Measurements from ENCODE around the gene KRT74.

KRT74 gene

DNA sequence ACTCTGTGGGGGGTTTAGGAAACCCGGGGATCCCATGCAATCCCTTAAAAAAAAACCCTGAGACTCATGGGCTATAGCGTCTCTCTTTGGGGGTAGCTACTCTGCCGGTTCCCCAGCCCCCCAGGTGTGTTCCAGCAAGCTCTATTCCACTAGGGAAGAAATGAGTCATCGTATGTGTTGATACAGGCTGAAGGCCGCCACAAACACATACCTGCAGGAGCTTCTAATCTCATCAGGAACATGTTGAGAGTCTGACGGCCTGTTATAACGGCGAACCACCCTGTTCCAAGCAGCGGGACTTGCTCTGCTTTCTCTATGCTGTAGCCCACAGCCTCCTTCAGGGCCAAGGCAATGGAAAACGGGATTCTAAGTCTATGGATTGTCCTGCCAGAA is 52.5 kb downstream of the KRT74 start:
- DNase-seq (ENCODE audit: low read depth, low spot score): peak; percentile 17

DNA sequence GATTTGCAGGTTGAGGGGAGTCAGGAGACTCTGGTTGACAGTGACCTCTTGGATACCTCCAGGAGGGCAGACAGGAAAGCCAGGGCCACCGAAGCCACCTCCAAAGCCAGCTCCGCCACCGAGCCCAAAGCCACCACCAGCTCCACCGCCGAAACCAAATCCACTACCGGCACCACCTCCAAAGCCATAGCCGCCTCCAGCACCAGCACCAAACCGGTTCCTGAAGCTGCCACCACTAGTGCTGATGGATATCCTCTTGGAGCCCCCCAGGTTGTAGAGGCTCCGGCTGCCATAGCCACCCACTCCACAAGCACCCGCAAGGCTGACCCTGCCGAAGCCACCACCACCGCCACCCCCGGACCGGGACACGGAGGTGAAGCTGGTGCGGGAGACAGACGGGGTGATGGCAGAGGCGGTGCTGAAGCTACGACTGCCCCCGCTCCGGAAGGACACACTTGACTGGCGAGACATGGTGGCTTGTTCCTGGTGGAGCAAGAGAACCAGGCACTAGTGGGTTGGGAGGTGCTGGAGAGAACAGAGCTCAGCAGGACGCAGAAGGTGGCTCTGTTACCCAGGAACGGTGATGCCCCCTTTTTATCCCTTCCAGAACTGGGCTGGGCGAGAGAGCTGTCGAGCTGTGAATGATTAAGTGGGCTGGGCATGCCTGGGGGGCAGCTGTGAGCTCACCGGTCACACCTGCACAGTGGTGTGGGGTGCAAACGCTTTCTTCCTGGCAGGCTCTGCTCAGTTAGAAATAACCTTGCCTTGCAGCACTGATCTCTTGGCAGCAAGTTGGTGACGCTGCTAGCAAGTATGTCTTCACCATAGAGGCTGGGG is 53.6 kb downstream of the KRT74 start, which contains the start of gene KRT5:
KRT5 (minus strand) TSS at position 569 of the 837 bp plus-strand sequence; CDS start at position 471, 98 bp downstream.
- DNase-seq (ENCODE audit: low read depth, low spot score): no peak

DNA sequence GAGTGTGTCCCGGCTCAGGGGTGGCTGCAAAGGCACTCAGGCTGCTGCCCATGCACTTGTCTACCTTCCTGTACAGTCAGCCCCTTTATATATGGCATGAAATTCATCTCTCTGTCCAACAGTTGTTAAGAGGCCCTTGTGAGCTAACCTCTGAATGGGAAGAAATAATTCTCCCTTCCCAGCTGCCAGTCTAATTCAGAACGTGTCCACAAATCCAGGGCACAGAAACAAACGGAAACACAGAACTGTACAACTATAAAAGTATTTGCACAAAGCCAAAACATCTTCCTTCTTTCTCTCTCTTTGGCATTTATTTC is 54.3 kb downstream of the KRT74 start:
- no peak for DNase-seq (ENCODE audit: low read depth, low spot score)

DNA sequence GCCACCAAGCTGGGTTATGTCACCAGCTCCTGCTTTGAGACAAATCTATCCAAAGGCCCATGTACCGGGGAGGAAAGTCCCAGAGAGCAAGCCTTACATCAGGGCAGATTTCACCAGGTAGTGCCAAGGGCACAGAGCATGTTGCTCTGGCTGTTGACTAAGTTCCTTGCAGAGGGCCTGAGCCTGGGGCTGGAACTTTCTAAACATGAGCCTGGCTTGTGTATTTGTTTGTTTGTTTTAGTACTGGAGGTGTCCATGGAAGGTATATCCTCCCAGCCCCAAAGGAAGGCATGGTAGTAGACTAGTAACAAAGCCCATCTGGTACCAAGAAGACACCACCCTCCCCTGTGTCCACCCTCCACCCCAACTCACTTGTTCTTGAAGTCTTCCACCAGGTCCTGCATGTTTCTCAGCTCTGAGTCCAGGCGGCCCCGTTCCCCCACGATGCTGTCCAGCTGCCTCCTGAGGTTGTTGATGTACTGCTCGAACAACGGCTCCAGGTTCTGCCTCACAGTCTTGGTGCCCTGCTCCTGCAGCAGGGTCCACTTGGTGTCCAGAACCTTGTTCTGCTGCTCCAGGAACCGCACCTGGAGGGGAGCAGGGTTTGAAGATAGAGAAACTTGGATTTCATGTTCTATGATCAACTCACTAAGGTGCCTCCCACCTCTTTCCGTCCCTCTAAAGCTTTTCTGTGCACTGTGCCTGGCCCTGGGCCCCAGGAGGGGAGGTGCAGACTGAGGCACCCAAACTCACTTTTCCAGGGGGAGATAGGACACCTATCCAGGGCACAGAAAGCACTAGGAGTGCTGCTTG is 54.9 kb downstream of the KRT74 start:
- no peak for DNase-seq (ENCODE audit: low read depth, low spot score)

DNA sequence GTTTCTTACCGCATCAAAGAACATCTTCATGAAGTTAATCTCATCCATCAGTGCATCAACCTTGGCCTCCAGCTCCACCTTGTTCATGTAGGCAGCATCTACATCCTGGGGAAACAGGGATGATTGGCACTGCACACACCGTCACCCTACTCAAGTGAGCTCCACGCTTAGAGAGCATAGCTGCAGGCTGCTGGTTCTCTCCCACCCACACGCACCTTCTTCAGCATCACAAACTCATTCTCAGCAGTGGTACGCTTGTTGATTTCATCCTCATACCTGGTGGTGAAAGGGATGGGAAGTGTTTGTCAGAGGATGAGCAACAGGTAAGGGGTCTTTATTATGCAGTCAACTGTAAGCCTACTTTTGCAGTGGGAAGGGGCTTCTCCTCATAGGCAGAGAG is 55.8 kb downstream of the KRT74 start:
- no peak for DNase-seq (ENCODE audit: low read depth, low spot score)

DNA sequence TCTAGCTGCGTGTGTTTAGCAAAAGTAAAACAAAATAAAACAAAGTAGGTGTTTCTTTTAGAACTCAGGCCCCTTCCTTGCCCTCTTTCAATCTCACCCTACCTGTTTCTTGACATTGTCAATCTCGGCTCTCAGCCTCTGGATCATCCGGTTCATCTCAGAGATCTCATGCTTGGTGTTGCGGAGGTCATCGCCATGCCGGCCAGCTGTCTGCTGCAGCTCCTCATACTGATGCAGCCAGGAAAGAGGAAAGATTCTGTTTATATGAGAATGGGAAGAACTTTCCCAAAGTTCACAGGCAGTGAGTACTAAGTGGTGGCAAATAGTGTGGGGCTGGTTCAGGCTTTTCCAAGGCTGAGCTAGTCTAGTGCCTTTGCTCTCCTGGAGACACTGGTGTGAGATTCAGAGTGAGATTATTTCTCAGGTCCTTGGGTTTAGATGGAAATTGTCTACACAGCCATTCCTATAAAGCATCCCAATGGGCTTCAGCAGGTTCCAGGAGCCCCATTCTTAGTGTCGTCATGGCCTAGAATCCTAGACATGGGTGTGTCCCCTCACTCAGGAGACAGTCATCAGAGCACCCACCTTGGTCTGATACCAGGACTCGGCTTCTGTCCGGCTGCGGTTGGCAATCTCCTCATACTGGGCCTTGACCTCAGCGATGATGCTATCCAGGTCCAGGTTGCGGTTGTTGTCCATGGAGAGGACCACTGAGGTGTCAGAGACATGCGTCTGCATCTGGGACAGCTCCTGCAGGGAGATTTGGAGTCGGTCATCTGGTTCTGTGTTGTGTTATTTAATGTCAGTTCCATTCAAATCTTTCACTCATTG is 56.4 kb downstream of the KRT74 start:
- no peak for DNase-seq (ENCODE audit: low read depth, low spot score)

DNA sequence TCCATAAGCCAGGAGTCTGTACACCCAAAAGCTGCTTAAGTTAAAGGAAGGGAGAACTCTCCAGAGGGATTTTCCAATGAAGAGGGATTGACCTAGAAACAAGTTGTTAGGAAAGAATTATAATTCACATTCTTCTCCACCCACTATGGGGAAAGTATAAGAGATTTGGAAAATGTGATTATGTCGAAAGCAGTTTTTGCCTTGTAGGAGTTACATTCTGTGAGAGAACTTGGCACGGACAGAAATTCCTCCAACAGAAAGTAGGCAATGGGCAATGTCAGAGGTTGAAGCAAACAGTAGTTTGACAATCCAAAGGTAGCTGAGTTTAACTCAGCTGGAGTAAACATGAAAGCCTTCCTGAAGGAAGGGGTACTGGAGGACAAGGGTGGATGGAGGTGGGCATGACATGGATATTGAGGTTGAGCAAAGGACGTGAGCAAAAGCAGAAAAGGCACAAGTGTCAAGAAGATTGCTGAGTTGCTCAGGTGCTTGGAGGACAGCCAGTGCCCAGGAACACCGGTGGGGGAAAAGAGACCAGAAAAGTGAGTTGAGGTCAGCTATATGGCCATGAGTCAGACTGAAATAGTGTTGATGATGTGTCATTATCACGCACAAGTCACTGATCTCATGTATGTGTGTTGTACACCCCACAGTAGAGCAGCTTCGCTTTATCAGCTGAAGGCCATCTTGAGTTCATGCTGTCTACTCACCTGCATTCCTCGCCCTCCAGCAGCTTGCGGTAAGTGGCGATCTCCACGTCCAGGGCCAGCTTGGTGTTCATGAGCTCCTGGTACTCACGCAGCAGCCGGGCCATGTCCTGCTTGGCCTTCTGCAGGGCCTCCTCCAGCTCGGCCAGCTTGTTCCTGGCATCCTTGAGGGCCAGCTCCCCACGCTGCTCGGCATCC is 57.5 kb downstream of the KRT74 start:
- DNase-seq (ENCODE audit: low read depth, low spot score): no peak
